GM19328 (cell line): Measurements from ENCODE around the gene PTPRM.

Source experiments
- ATAC-seq: cut with Tn5 transposase; IDR thresholded peaks from one replicate; pipeline ENCODE4 v1.9.1; 2021; ENCODE audit warnings: mild to moderate bottlenecking, moderate library complexity; ENCODE audit not compliant: unreplicated experiment

The PTPRM gene

DNA sequence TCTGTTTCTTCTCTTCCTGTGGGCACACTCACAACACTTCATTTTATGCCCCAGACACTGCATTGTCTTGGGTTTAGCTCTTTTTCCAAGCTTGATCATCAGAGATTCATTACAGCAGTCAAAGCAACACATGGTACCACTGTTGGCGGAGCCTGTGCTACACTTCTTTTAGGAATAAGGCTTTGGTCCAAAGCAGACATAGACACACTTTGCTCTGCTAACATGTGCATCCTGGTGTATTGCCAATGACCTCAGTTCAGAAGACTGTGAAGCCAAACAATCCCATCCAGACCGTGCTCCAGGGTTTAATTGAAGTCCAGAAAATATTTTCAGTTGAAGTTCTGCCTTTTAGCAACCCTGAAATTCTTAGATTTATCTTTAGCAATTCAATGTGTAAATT lies 687.5 kb downstream of the PTPRM start:
- ATAC-seq, result no peak

GRCh38 chr18:8257851-8258434 lies 690.8 kb downstream of the PTPRM start:
- ATAC-seq, result no peak

DNA sequence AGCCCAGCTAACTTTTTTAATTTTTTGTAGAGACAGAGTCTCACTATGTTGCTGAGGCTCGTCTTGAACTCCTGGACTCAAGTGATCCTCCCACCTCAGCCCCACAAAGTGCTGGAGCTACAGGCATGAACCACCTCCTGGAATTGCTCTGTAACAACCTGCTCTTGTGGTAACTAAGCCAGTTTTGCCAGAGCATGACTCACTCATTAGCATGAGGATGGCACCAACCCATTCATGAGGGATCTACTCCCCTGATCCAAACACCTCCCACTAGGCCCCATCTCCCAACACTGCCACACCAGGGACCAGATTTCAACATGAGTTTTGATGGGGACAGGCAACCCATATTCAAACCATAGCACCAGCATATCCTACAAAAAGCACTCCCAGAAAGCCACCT lies 693.2 kb downstream of the PTPRM start:
- ATAC-seq, result no peak

DNA sequence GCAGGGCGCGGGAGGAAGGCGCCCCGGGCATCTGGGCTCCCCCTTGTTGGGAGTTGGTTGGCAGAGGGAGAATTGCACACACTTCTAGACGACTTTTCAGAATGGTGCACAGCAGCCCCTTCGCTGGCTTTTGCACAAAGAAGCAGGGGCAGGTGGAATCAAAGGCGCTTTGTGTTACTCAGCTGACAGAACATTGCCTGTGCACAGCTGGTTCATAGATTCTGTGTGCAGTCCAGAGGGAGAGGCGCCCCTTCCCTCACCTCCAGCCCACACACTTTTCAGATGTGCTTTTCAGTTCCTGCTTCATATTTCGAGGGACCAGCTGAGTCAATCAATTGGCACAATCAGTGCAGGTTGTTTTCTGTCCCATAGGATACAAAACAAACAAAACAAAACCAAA lies 693.7 kb downstream of the PTPRM start:
- ATAC-seq, result no peak

DNA sequence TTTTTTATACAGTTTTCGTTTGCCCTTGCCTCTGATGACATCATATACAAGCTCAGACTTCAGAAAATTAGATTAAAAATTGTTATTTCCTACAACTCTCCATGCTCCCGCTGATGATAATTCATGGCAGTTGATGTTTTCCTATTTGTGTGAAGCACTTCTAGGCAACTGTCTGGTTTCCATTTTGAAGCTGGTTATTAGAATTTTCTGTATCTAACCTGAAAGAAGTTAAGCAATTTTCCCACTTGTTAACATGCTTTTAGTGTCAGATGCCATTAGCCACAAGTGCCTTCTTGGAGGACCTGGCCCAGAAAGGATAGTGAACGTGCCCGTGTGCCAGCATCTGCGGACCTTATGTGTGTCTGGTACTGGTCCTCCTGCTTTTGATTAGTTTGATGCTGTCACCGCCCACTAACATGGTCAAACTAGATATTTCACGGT lies 694.6 kb downstream of the PTPRM start:
- ATAC-seq, result no peak

DNA sequence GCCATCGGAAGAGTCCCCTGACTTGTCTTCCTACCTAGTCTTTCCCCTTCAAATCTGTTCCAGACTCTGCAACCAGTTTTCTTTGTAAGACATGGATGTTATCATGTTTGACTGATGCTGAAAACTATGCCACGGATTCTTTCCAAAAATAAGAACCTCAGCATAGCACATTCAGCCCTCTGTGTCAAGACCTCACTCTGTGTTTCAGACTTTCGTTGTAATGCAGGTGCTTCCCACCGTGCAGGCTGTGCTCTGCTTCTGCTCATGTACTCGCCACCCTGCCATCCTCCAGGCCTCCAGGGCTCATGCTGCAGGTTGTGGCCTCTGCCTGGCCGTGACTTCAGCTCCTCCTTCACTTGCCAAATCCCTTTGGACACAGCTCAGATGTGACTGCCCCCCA lies 695.1 kb downstream of the PTPRM start:
- no peak for ATAC-seq

GRCh38 chr18:8264116-8264515 lies 697.0 kb downstream of the PTPRM start:
- ATAC-seq, result no peak

DNA sequence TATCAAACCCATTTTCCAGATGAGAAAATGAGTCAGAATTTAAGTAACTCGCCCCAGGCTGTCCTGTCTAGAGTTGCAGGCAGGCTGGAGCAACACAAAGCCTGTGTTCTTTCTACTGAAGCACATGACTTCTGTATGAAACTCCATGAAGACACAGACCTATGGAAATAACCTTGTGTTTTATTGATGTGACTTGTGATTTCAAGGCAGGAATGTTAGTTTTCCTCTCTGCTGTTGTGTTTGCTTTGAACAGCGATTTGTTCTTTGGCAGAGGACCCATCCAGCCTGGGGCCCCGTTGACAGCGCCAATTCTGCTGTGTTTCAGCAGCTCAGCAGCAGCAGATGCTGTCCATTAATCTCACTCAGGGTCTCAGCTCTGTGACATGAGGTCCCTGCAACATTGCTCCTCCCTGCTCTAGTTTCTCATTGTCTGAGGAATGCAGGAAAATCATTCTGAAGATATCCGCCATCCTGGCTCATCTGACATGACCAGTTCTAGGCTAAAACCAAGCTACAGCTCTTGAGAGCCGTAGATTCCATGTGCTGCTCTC lies 697.8 kb downstream of the PTPRM start:
- ATAC-seq, result no peak

DNA sequence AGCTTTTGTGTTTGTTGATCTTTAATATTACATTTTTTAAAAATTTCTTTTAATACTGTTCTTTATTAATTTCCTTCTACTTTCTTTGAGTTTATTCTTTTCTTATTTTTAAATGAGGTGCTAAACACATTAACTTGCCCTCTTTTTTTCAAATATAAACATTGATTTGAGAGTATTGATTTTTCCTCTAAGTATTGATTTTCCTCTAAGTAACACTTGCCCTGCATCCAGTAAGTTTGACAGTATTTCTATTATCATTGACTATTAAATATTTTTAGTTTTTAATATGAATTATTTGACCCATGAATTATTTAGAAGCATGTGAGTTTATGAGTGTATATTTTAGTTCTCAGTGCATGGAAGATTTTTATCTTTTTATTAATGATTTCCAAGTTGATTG lies 705.1 kb downstream of the PTPRM start:
- no peak for ATAC-seq

GRCh38 chr18:8274370-8274769 lies 707.3 kb downstream of the PTPRM start:
- no peak for ATAC-seq

DNA sequence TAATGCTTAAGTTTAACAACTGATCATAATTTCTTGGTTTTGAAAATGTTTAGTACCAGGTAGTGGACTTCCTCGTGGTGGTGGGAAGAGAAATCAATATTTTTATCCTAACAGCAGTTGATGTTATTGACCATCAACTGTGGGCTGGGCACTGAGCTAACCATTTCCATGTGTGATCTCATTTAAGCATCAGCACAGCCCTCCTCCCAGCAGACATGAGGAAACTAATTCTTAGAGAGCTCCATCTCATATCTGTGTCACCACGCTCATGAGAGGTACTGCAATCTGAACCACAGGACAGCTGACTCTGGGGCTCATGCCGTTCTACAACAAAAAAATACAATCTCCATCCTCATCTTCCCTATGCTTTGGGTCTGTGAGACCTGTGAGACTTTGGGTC lies 709.3 kb downstream of the PTPRM start:
- no peak for ATAC-seq

GRCh38 chr18:8277270-8277669 lies 710.2 kb downstream of the PTPRM start:
- ATAC-seq, result no peak

- no peak for ATAC-seq
These were observed 712.2 kb downstream of the PTPRM start for GRCh38 chr18:8279346-8279745.

GRCh38 chr18:8279781-8280330 lies 712.7 kb downstream of the PTPRM start:
- no peak for ATAC-seq

- ATAC-seq, result no peak
These were observed 716.9 kb downstream of the PTPRM start for GRCh38 chr18:8283891-8284585.

DNA sequence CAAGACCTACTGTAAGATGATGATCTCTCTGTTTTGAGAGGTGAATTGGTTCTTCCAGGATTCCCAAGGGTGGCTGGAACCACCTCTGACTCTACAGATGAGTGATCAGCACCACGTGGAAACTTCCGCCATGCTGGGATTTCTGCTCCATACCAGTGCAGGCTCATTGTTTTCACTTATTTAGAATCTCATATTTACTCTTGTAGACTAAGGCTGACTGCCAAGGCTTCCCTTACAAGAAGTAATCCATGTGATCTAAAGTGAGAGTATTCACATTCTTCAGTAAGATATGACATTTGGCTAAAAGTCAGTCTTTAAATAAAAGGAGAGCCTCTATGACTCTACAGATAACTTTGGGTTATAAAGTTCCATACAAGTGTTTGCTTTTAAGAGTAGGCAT lies 719.2 kb downstream of the PTPRM start:
- ATAC-seq, result no peak

- ATAC-seq, result no peak
These were observed 720.2 kb downstream of the PTPRM start for GRCh38 chr18:8287196-8287885.

DNA sequence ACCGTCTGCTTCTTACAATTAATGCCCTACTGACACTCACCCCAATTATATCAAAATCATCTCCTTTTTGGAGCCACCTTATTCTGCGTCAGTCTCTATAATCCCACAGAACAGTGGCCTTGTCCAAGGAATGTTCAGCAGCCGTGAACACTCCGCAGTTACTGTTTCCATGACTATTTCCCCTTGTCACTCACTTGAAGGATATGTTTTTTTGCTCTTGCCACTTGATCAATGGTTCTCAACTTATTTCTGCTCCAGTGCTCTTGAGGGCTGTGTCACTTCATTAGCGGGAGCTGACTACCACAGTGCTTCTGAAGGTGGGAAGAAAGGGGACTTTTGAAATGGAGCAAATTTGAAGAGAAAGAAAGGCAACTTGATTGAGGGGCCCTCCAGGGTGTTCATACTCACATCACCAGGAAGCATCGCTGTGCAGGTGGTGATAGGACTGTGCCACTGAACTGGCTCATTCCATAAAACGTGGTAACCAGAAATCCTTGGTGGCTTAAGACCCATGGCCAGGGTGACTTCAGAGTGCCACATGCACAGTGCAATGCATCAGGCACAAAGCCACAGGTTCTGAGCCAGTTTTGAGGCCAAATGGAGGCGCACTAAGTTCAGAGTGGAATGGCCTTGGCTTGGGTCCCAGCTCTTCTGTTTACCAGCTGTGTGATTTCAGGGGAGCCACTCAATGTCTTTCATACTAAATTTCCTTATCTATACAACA lies 721.5 kb downstream of the PTPRM start:
- no peak for ATAC-seq

DNA sequence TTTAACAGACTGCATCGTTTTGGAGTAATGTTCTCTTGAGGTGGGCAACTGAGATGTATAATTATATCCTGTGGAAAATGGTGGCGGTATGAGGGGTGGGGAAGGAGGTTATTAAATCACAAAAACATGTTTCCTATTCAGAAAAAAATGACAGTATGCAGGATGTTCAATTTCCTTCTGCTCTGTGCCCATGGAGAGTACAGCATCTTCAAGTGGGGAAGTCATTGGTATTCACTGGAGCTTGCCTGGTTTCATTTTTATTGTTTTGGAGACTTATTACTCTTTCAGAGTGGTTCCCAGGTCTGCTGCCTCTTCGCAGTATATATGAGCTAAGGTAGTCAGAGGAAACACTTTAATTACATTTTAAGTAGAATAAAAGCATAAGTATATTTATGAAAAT lies 723.3 kb downstream of the PTPRM start:
- ATAC-seq, result no peak

GRCh38 chr18:8290913-8291312 lies 723.8 kb downstream of the PTPRM start:
- ATAC-seq, result no peak

- ATAC-seq, result no peak
These were observed 726.1 kb downstream of the PTPRM start for GRCh38 chr18:8293184-8293583.
